Mesodermal cell (in vitro differentiated cells): ENCODE results near the gene SHANK2. TPM values are rescaled to one million over a fixed set of nuclear protein-coding genes. Genes with fewer than 3 reads are reported as not detected.

Experiments used
- H3K27ac ChIP-seq: 2 replicates; pipeline ENCODE4 v1.7.0; 2013; ENCODE audit warnings: mild to moderate bottlenecking, low read depth, low read length, moderate library complexity; ENCODE audit not compliant: severe bottlenecking
- H3K36me3 ChIP-seq: 2 replicates; pipeline ENCODE4 v1.7.1; 2013; ENCODE audit warnings: mild to moderate bottlenecking, low read length, moderate library complexity; ENCODE audit not compliant: control insufficient read depth, insufficient read depth
- H3K4me1 ChIP-seq: one replicate; pipeline ENCODE4 v1.7.1; 2013; ENCODE audit warnings: mild to moderate bottlenecking, low read length; ENCODE audit not compliant: insufficient read depth, control insufficient read depth, poor library complexity, severe bottlenecking
- H3K4me3 ChIP-seq: 2 replicates; pipeline ENCODE4 v1.7.0; 2013; ENCODE audit warnings: low read length, control low read depth, mild to moderate bottlenecking; ENCODE audit not compliant: insufficient read depth, poor library complexity, severe bottlenecking; ENCODE audit errors: extremely low read depth
- H3K9me3 ChIP-seq: 2 replicates; pipeline ENCODE4 v1.7.1; 2013; ENCODE audit warnings: mild to moderate bottlenecking, low read length, moderate library complexity; ENCODE audit not compliant: control insufficient read depth
- WGBS, 2 experiments: methylation state at CpG; one replicate each; pipeline ENCODE4 v1.1.5; 2013; ENCODE audit warnings: missing lambda C conversion rate in 2 of 2; ENCODE audit not compliant: insufficient coverage in 2 of 2; 5-methylcytosine and 5-hydroxymethylcytosine counted together
- polyA plus RNA-seq, 2 experiments: library from polyadenylated mRNA; stranded (reverse); fragments of 50-300 nt; gene quantifications; one replicate each; pipeline ENCODE4 v1.2.3, GENCODE V29; 2013

SHANK2 gene
- polyA plus RNA-seq (2013, experiment 1 of 2) = 3.3 TPM
- polyA plus RNA-seq (2013, experiment 2 of 2) = 2.0 TPM

DNA sequence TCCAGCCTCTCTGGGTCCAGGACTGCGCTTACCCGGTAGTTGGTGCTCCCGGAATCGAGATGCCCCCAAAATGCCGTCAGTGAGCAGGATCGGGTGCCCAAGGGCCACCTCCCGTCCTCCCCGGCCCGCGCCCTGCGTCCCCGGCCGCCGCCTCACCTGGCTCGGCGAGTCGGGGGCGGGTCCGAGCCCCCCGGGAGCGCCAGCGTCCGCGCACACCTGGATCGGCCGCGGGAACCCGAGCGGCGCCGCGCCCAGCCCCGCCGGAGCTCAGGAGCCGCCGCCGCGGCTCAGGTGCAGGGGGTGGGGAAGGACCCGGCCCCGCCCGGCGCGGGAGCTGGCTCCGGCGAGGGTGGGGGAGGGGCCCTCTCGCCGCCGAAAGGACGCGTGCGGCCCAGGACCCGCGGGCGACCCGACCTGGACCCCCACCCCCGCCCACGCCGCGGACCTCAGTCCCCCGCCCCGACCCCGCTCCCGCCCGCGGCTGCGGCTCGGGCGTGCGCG is at the start of gene SHANK2:
Gene SHANK2, minus strand, starts transcription at position 309 of the 501 bp plus-strand sequence. CDS start 105,251 bp downstream, outside the sequence.
- Histone ChIP-seq H3K36me3 (no peaks in the 10 kb centered on the region), H3K27ac (no peak within 1 kb of the TSS), H3K4me1 (peaks cover 8% of the 10 kb centered on the region), H3K9me3 (no peaks in the 10 kb centered on the region), H3K4me3 (peak within 1 kb of the TSS; percentile 46)
- 0% methylated on average over 35 to 40 of the region's 70 CpGs for WGBS, 2 experiments

DNA sequence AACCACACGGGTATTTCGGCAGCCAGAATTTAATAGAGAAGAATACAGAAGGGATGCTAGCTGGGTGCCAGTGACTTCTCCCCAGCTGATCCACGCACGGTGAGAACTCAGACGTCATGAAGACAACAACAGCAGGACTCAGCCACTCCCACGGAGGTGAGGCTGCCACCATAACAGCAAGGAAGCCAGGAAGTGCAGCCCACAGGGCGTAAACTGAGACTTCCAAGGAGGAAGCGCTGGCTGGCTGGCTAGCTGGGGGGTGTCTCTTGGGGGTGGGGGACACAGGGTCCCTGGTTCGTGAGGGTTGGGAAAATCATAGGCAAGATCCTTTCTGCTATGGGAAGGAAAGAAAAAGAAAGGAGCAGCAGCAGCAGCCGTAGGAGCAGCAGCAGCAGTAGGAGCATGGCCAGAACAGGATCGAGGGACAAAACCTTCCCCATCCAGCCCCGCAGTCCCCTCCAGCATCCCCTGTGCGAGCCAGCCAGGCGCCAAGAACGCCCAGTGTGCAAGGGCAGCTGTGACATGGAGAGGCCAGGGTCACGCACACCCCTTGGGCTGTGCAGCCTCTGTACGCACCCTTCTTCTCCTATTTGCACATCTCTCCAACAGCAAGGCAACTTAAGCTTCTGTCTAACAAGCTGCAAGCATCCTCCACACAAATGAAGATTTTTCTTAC is 49.6 kb upstream of the SHANK2 start:
- no peaks in the 10 kb centered on the region for H3K9me3 ChIP-seq
- H3K4me1 ChIP-seq = peaks cover 23% of the 10 kb centered on the region
- no peaks in the 10 kb centered on the region for H3K36me3 ChIP-seq
- H3K27ac ChIP-seq = no peak overlapping the region
- 72 to 76% methylated on average over 13 to 17 of the region's 17 CpGs for WGBS, 2 experiments
- H3K4me3 ChIP-seq = no peak overlapping the region

DNA sequence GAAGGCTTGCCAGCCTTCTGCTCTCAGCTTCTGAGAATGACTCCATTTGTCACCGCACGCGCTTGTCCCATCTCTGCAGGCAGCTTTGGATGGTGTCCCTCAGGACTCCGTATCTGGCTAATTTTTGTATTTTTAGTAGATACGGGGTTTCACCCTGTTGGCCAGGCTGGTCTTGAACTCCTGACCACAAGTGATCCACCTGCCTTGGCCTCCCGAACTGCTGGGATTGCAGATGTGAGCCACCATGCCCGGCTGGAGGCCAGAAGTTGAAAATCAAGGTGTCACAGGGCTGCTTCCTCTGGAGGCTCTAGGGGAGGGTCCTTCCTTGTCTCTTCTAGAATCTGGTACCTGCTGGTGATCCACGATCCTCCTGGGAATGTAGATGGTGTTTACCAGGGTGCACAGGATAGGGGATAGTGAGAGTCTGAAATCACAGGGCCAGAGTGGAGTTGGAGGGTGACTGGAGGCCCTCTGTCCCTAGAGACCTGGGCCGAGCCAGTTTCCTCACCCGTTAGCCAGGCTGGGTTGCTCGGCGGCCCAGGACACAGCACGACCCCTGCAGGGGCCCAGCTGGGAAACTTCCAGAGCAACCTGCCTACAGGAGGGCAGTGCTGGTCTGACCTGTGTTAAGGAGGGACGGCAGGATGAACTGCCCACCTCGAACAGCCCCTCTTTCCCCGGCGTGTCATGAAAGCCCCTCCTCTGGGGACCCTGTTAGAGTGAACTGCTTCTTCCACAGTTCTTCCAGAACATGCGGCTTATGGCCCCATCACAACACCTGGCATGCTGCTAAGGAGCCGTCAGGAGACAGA is 48.9 kb upstream of the SHANK2 start:
- Histone ChIP-seq H3K4me1 (peaks cover 23% of the 10 kb centered on the region), H3K9me3 (no peaks in the 10 kb centered on the region), H3K4me3 (no peak overlapping the region), H3K36me3 (no peaks in the 10 kb centered on the region), H3K27ac (no peak overlapping the region)
- 89 to 91% methylated on average over 15 to 19 of the region's 19 CpGs for WGBS, 2 experiments

DNA sequence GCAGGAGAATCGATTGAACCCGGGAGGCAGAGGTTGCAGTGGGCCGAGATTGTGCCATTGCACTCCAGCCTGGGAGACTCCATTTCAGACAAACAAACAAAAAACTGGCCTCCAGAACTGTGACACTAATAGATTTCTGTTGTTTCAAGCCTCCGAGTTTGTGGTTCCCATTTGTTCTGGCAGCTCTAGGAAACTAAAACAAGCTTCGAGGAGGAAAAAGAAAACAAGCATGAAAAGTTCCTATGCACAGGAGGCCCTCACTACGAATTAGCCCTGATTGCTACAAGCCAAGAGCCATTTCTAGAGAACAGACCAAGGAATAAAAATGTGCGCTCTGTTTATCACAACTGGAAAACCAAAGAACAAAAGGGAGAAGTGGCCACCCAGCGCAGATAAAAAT is 47.8 kb upstream of the SHANK2 start:
- 84 to 96% methylated on average over 6 to 8 of the region's 8 CpGs for WGBS, 2 experiments
- H3K36me3 ChIP-seq = no peaks in the 10 kb centered on the region
- H3K27ac ChIP-seq = no peak overlapping the region

DNA sequence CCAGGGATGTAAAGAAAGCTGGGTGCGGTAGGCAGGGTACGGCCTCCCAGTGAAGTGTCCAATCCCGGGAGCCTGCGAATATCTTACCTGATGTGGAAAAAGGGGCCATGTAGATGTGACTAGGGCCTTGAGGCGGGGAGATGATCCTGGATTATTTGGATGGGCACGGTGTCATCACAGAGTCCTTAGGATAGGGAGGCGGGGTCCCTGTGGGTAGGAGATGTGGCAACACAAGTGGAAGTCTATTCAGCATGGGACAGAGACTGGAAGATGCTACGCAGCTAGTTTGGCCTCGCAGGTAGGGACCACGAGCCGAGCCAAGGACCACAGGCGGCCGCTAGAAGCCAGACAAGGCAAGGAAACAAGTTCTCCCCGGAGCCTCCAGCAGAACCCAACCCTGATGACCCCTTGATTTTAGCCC is 46.4 kb upstream of the SHANK2 start:
- WGBS, 2 experiments = 94 to 96% methylated on average over 13 to 14 of the region's 14 CpGs
- Histone ChIP-seq H3K36me3 (no peaks in the 10 kb centered on the region), H3K9me3 (no peaks in the 10 kb centered on the region), H3K27ac (peak overlapping the region; percentile 81), H3K4me3 (no peak overlapping the region), H3K4me1 (peaks cover 21% of the 10 kb centered on the region)

More for the DNA sequence above, 47.8 kb upstream of the SHANK2 start:
- Histone ChIP-seq H3K9me3 (no peaks in the 10 kb centered on the region), H3K4me1 (peaks cover 21% of the 10 kb centered on the region), H3K4me3 (no peak overlapping the region)

DNA sequence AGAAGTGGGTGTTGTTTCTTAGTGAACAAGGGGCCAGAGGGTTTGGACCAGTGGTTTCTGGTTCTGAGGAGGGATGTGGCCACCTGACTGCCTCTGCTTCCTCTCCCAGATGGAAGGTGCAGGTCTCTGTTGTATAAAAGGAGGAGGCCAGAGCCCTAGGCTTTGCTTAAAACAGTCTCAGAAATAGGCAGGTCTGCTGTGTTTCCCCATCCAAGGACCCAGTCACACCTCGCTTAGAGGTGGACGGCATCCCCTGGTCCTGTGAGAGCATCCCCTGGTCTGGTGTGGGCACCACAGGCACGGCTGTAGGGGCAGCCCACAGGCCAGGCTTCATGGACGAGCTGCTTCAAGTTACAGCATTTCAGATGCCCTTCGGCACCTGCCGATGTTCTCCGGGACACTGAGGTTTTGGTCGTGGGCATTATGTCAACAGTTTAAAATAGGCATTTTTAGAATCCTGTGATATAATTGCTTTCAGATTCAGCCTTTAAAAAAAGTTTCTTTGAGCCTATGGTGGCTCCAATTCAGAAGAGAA is 45.7 kb upstream of the SHANK2 start:
- Histone ChIP-seq H3K27ac (no peak overlapping the region), H3K4me3 (no peak overlapping the region)
- 84 to 92% methylated on average over 5 to 8 of the region's 8 CpGs for WGBS, 2 experiments

DNA sequence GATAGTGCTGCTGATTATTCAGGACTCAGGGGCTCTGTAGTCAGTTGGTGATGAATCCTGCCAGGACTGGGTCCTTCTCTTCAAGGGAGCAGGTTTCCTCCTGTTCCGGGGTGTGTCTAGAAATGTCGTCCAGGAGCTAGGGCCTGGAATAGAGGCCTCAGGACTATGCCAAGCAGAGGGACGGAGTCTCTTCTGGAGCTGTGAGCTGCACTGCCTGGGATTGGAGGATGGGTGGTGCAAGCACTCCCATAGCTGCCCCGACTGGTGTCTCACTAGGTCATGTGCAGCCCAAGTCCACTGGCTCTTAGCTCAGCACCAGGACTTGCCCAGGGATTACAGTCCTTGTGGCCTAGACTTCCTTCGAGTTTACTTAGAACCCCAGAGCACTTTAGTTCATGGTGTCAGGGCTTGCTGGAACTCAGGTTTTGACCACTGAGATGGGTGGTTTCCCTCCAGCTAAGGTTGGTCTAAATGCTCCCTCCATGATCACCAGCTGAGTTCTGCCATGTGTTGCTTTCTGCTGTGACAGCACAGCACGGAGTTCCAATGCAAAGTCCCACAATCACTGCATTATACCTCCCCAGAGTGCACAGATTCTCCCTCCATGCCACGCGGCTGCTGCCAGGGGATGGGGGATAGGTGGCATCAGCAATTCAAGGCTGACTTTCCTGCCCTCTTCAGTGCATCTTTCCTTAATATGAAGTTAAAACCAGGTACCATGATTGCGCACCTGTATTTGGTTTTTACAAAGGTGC is 42.6 kb upstream of the SHANK2 start:
- Histone ChIP-seq H3K4me1 (peaks cover 15% of the 10 kb centered on the region), H3K36me3 (no peaks in the 10 kb centered on the region), H3K4me3 (no peak overlapping the region), H3K27ac (no peak overlapping the region), H3K9me3 (peaks cover 4% of the 10 kb centered on the region)
- WGBS, 2 experiments = 70 to 92% methylated on average over 4 to 5 of the region's 9 CpGs

More for the DNA sequence above, 45.7 kb upstream of the SHANK2 start:
- no peaks in the 10 kb centered on the region for H3K36me3 ChIP-seq
- peaks cover 21% of the 10 kb centered on the region for H3K4me1 ChIP-seq
- no peaks in the 10 kb centered on the region for H3K9me3 ChIP-seq

DNA sequence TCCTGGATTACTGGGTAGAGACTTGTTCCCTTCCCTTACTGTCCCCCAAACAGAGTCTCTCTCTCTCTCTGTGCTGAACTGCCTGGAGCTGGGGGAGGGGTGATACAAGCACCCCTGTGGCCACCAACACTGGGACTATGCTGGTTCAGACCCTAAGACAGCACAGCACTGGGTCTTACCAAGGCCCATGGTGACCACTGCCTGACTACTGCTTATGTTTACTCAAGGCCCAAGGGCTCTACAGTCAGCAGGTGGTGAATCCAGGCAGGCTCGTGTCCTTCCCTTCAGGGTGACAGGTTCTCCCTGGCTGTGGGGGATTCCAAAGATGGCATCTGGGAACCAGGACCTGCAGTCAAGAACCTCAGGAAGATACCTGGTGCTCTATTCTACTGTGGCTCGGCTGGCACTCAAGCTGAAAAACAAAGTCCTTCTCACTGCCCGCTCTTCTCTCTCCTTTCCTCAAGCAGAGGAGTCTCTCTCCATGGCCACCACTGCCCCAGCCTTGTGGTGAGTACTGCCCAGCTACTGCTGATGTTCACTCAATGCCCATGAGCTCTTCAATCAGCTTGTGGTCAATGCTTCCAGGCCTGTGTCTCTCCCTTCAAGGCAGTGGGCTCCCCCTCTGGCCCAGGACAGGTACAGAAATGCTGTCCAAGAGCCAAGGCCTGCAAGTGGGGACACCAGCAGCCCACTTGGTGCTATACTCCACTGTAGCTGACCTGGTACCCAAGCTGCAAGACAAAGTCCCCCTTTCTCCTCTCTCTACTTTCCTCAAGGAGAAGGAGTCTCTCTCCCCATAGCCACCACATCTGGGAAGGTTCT is 41.8 kb upstream of the SHANK2 start:
- no peak overlapping the region for H3K4me3 ChIP-seq

DNA sequence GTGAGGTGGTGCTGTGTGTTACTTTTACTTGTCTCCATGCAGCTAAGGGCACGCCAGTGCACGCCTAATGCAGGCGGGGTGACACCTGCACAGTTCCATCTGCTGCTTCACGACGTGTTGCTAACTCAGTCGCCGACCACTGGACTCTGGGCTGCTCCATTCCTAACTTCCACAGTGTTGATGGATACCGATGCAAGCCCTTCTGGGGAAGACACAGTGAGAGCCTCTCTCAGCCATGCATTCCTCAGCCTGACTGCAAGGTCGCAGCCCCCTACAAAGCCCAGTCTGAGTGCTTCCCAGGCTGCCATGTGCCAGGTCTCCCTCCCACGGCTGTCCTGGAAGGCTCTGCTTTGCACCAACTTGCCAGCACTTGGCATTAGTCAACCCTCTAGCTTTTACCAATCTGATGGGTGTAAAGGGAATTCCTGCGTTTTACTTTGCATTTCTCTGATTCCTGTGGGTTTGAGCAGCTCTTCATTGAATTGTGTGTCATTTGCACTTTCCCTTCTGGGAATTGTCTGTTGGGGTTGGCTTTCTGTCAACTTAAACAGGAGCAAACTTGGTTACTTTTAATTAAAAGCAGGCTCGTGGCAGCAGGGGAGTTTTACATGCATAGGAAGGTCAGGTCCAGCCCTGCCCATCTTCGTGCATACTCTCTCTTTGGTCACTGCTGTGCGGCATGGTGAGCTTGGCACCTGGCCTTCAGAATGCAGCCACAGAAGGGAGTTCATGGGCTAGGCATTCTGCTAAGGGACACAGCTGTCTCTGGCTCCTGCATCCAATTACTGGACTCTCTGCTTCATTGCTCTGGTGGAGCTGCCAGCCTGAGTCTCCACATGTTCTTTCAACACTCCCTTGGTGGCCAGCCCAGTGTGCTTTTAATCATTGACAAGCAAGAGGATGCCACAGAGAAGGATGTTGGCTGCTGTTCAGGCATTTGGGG is 34.6 kb upstream of the SHANK2 start:
- 73 to 89% methylated on average over 11 to 13 of the region's 14 CpGs for WGBS, 2 experiments

More for the DNA sequence above, 41.8 kb upstream of the SHANK2 start:
- H3K9me3 ChIP-seq = peaks cover 10% of the 10 kb centered on the region
- no peaks in the 10 kb centered on the region for H3K36me3 ChIP-seq
- H3K4me1 ChIP-seq = peaks cover 9% of the 10 kb centered on the region
- H3K27ac ChIP-seq = no peak overlapping the region
- 90 to 95% methylated on average over 3 of the region's 3 CpGs for WGBS, 2 experiments

More for the DNA sequence above, 34.6 kb upstream of the SHANK2 start:
- no peak overlapping the region for H3K27ac ChIP-seq
- peaks cover 10% of the 10 kb centered on the region for H3K9me3 ChIP-seq
- H3K36me3 ChIP-seq = no peaks in the 10 kb centered on the region
- H3K4me1 ChIP-seq = no peaks in the 10 kb centered on the region
- H3K4me3 ChIP-seq = no peak overlapping the region
